B cell (primary cell): Measurements from ENCODE around the gene GDAP1L1. TPM values are rescaled to one million over a fixed set of nuclear protein-coding genes. Genes with fewer than 3 reads are reported as not detected.

Source experiments
- ATAC-seq: fragments of 200-7000 bp; cut with Tn5 transposase; one replicate; pipeline ENCODE4 v1.10.0; 2021; ENCODE audit warnings: low read depth, mild to moderate bottlenecking, moderate number of reproducible peaks, moderate library complexity
- CTCF ChIA-PET: fragments of 350-600 bp; sonication (Branson Sonifier 250); formaldehyde crosslinking; loops from one replicate; lab custom pipeline; 2021; ENCODE audit warnings: antibody characterized with exemption, inconsistent platforms; lab: Charles Lee
- POLR2A ChIA-PET: fragments of 350-600 bp; sonication (Branson Sonifier 250); formaldehyde crosslinking; loops from one replicate; lab custom pipeline; 2021; ENCODE audit warnings: antibody characterized with exemption; lab: Charles Lee
- DNase-seq: peaks from one replicate; pipeline ENCODE4 v3.0.0; 2013
- H2AFZ ChIP-seq: 2 replicates; pipeline ENCODE4 v1.6.1; 2012; ENCODE audit warnings: mild to moderate bottlenecking, low read depth, low read length; ENCODE audit not compliant: insufficient read depth, poor library complexity, severe bottlenecking
- H3K27ac ChIP-seq, 2 donors: 1 replicate in 1 of 2; 2 replicates in 1 of 2; pipeline ENCODE4 v1.5.1; 2012 to 2013; ENCODE audit warnings: low read length in 2 of 2, mild to moderate bottlenecking in 2 of 2, moderate library complexity in 1 of 2
- H3K27me3 ChIP-seq, 4 experiments: fragments of 200-600 bp in 1 of 4; sonication (generic) in 1 of 4; replicated peaks in 1 of 4; 1 replicate in 2 of 4; 2 replicates in 2 of 4; pipeline versions ENCODE4 v1.6.1 to v1.7.0; 2013 to 2016; ENCODE audit warnings: low read length in 3 of 4, mild to moderate bottlenecking in 2 of 4, mixed read lengths in 1 of 4, moderate library complexity in 1 of 4; ENCODE audit not compliant: insufficient read depth in 4 of 4, control insufficient read depth in 3 of 4; ENCODE audit errors: control extremely low read depth in 1 of 4
- H3K36me3 ChIP-seq, 2 experiments: replicated peaks in 1 of 2; 1 replicate in 1 of 2; 2 replicates in 1 of 2; pipeline versions ENCODE4 v1.6.1 to v1.7.1; 2013; ENCODE audit warnings: low read length in 1 of 2; ENCODE audit not compliant: insufficient read depth in 2 of 2, control insufficient read depth in 1 of 2; ENCODE audit errors: control extremely low read depth in 1 of 2, extremely low read depth in 1 of 2
- H3K4me1 ChIP-seq, 2 donors: fragments of 200-600 bp in 1 of 2; sonication (generic) in 1 of 2; 1 replicate in 1 of 2; 2 replicates in 1 of 2; pipeline versions ENCODE4 v1.5.1 to v1.6.1; 2013 to 2017; ENCODE audit warnings: low read length in 2 of 2; ENCODE audit not compliant: control insufficient read depth in 2 of 2, insufficient read depth in 2 of 2
- H3K4me2 ChIP-seq: replicated peaks from 2 replicates; pipeline ENCODE3; 2012; ENCODE audit warnings: mild to moderate bottlenecking, low read depth, low read length; ENCODE audit not compliant: poor library complexity, severe bottlenecking
- H3K4me3 ChIP-seq, 5 experiments: fragments of 200-600 bp in 1 of 5; sonication (generic) in 1 of 5; 1 replicate in 3 of 5; 2 replicates in 2 of 5; pipeline versions ENCODE4 v1.5.1 to v1.7.0; 2011 to 2016; ENCODE audit warnings: low read length in 4 of 5, mild to moderate bottlenecking in 4 of 5, low read depth in 2 of 5, control low read depth in 1 of 5, moderate library complexity in 1 of 5; ENCODE audit not compliant: insufficient read depth in 1 of 5; ENCODE audit errors: control extremely low read depth in 1 of 5, extremely low read depth in 1 of 5
- H3K79me2 ChIP-seq: fragments of 200-600 bp; sonication (generic); one replicate; pipeline ENCODE4 v1.6.0; 2016; ENCODE audit warnings: low read length; ENCODE audit not compliant: control insufficient read depth, insufficient read depth
- H3K9ac ChIP-seq: fragments of 200-600 bp; sonication (generic); 2 replicates; pipeline ENCODE4 v1.6.1; 2017; ENCODE audit warnings: mild to moderate bottlenecking, low read length, moderate library complexity
- H3K9me3 ChIP-seq, 3 donors: one replicate each; pipeline versions ENCODE4 v1.6.1 to v1.7.1; 2013; ENCODE audit warnings: low read length in 2 of 3; ENCODE audit not compliant: control insufficient read depth in 2 of 3, insufficient read depth in 1 of 3; ENCODE audit errors: control extremely low read depth in 1 of 3
- H4K20me1 ChIP-seq: 2 replicates; pipeline ENCODE4 v1.6.0; 2012; ENCODE audit warnings: mild to moderate bottlenecking, low read length; ENCODE audit not compliant: insufficient read depth, control insufficient read depth, poor library complexity, severe bottlenecking
- H3K27ac Mint-ChIP-seq: one replicate; pipeline ENCODE4 v1.8.0; 2021; ENCODE audit warnings: mixed read lengths
- H3K27me3 Mint-ChIP-seq: one replicate; pipeline ENCODE4 v1.8.0; 2021; ENCODE audit warnings: mixed read lengths
- H3K4me1 Mint-ChIP-seq: one replicate; pipeline ENCODE4 v1.8.0; 2021; ENCODE audit warnings: mixed read lengths
- H3K4me3 Mint-ChIP-seq: one replicate; pipeline ENCODE4 v1.8.0; 2021; ENCODE audit warnings: mixed read lengths
- H3K9me3 Mint-ChIP-seq: one replicate; pipeline ENCODE4 v1.8.0; 2022; ENCODE audit warnings: mixed read lengths; ENCODE audit not compliant: insufficient read depth
- CTCF ChIP-seq: fragments of 200-600 bp; IDR thresholded peaks from one replicate; pipeline ENCODE4 v1.8.0; 2022; ENCODE audit warnings: antibody characterized with exemption, mild to moderate bottlenecking
- EZH2 ChIP-seq: IDR thresholded peaks from 2 replicates; pipeline ENCODE4 v1.6.1; 2012; ENCODE audit warnings: borderline replicate concordance, low read depth, mild to moderate bottlenecking, moderate library complexity, low read length; ENCODE audit not compliant: insufficient read depth, poor library complexity, severe bottlenecking
- WGBS: methylation state at CpG from one replicate; pipeline ENCODE4 v1.1.5; 2013; ENCODE audit warnings: missing lambda C conversion rate; ENCODE audit not compliant: insufficient coverage; 5-methylcytosine and 5-hydroxymethylcytosine counted together
- intact Hi-C: fragments of 100-400 bp; cut with micrococcal nuclease; formaldehyde crosslinking; loops from one replicate; pipeline ENCODE4 v1.10.0; 2022
- polyA plus RNA-seq: library from polyadenylated mRNA; depleted of rRNA; stranded (reverse); fragments of >200 nt; gene quantifications from 2 replicates; pipeline ENCODE4 v1.2.3, GENCODE V29; 2012
- total RNA-seq, 2 donors: library from RNA; stranded (reverse); fragments of 120-200 nt in 1 of 2; gene quantifications; 1 replicate in 1 of 2; 2 replicates in 1 of 2; pipeline versions ENCODE4 v1.2.3 to v1.2.4, GENCODE V29; 2013 to 2022

GDAP1L1 gene
- total and polyA plus RNA-seq, 2 donors (not counting 1 experiment from before 2014, with no cell fraction given): not detected

DNA sequence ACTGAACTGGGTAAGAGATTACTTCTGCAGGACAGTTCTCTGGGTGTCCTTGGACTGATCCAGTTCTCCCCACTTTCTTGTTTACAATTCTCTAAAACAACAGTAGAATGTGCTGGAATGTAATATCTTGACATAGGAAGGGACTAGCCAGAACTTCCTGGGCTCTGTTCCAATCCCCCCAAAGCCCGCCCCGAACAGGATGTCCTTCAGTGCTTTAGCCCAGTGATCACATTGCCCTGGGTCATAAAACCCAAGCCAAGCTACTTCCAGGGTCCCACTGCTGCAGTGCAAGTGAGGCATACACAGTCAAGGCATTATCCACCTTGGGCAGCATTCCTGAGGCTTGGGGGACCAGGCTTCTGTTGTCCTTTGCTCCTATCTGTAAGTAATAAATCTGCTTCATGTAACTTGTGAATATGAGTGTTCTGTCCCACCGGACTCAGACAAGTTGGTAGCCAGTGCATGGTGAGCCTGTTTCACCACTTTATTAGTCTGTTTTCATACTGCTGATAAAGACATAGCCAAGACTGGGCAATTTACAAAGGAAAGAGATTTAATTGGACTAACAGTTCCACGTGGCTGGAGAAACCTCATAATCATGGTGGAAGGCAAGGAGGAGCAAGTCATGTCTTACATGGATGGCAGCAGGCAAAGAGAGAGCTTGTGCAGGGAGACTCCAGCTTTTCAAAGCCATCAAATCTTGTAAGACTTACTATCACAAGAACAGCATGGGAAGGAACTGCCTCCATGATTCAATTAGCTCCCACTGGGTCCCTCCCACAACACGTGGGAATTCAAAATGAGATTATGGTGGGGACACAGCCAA is 40.4 kb downstream of the GDAP1L1 start:
- no peaks in the 10 kb centered on the region for H3K36me3 ChIP-seq
- H3K4me2 ChIP-seq: no peak overlapping the region
- ChIA-PET POLR2A (no interaction called here), CTCF (interaction anchor here (0.5 kb wide), 1 partner anchor 261 kb away, joined by 3 read pairs; no protein-coding TSS in a partner anchor)
- Mint-ChIP-seq H3K4me1 (no peaks in the 10 kb centered on the region), H3K27ac (no peak overlapping the region), H3K4me3 (no peak overlapping the region), H3K9me3 (peaks cover 2% of the 10 kb centered on the region), H3K27me3 (no peaks in the 10 kb centered on the region)
- no peak overlapping the region for H3K27ac ChIP-seq
- H3K4me3 ChIP-seq: no peak overlapping the region
- no peaks in the 10 kb centered on the region for H3K79me2 ChIP-seq
- no peak overlapping the region for H3K9ac ChIP-seq
- DNase-seq (no peak), ATAC-seq (no peak)
- no peaks in the 10 kb centered on the region for H3K27me3 ChIP-seq
- no peaks in the 10 kb centered on the region for H4K20me1 ChIP-seq
- WGBS: 78% methylated on average over 3 of the region's 5 CpGs
- no peak for TF ChIP-seq EZH2
- TF ChIP-seq CTCF: no peak
- intact Hi-C loops: no loop called here
- no peak overlapping the region for H2AFZ ChIP-seq
- peaks cover 0 to 2% (median 0%) of the 10 kb centered on the region in 3 donors for H3K9me3 ChIP-seq
- no peaks in the 10 kb centered on the region for H3K4me1 ChIP-seq

- ATAC-seq: no peak
- Histone ChIP-seq H3K27ac (no peak overlapping the region), H3K4me3 (no peak overlapping the region), H2AFZ (no peak overlapping the region), H3K9me3 (peaks cover 0 to 2% (median 0%) of the 10 kb centered on the region in 3 donors), H3K79me2 (no peaks in the 10 kb centered on the region), H4K20me1 (no peaks in the 10 kb centered on the region), H3K4me1 (no peaks in the 10 kb centered on the region), H3K27me3 (no peaks in the 10 kb centered on the region), H3K4me2 (no peak overlapping the region), H3K36me3 (no peaks in the 10 kb centered on the region), H3K9ac (no peak overlapping the region)
- H3K27me3 Mint-ChIP-seq: no peaks in the 10 kb centered on the region
- H3K9me3 Mint-ChIP-seq: peaks cover 2% of the 10 kb centered on the region
- no peak for DNase-seq
- POLR2A ChIA-PET: no interaction called here
- TF ChIP-seq CTCF (no peak), EZH2 (no peak)
- intact Hi-C loops: no loop called here
- no peak overlapping the region for H3K4me3 Mint-ChIP-seq
- 100% methylated on average over 1 of the region's 3 CpGs for WGBS
- CTCF ChIA-PET: interaction anchor here (0.5 kb wide), 1 partner anchor 262 kb away, joined by 3 read pairs; no protein-coding TSS in a partner anchor
- no peak overlapping the region for H3K27ac Mint-ChIP-seq
- no peaks in the 10 kb centered on the region for H3K4me1 Mint-ChIP-seq
Measured at GRCh38 chr20:44288252-44288651, 41.1 kb downstream of the GDAP1L1 start.
